ENCODE measurements around the gene LIG1. TPM values are rescaled to one million over a fixed set of nuclear protein-coding genes. Genes with fewer than 3 reads are reported as not detected.

Gene LIG1
- total and polyA plus RNA-seq, 2 of the 13 experiments (the other 11 are each of a cell fraction or from before 2014, with no cell fraction given) = 20.1 to 64.4 TPM

GRCh38 chr19:48203794-48204628 is 33.9 kb upstream of the LIG1 start (continued):
- TF ChIP-seq ZNF318 (CRISPR knock-in tag; IDR thresholded peaks at IDR 0.05) = no peak
- TF ChIP-seq ATAD3A (CRISPR knock-in tag; IDR thresholded peaks at IDR 0.05) = no peak
- TF ChIP-seq HMGXB4 (CRISPR knock-in tag; IDR thresholded peaks at IDR 0.05; ENCODE audit: borderline replicate concordance in 1 of 2, low read depth in 1 of 2) = peak in 1 of 2 experiments; percentile 67; a peak in 2 of 4 replicates
- TF ChIP-seq PRDM4 (CRISPR knock-in tag; IDR thresholded peaks at IDR 0.05; ENCODE audit: borderline replicate concordance) = no peak
- TF ChIP-seq ZSCAN25 (CRISPR knock-in tag; IDR thresholded peaks at IDR 0.05) = peak; percentile 55; the same call in 1 of the 2 replicates
- TF ChIP-seq MEIS1 (CRISPR knock-in tag; IDR thresholded peaks at IDR 0.05; ENCODE audit: borderline replicate concordance) = no peak; the same call in 1 of the 2 replicates
- no peak for TF ChIP-seq ZKSCAN1 (IDR thresholded peaks at IDR 0.05; ENCODE audit: low read length)
- 0 out of 2 replicates have a peak, but pooled peaks have one; percentile 45 for TF ChIP-seq PHF20 (CRISPR knock-in tag; IDR thresholded peaks at IDR 0.05)
- peak; percentile 73; the same call in 1 of the 2 replicates for TF ChIP-seq MYPOP (CRISPR knock-in tag; IDR thresholded peaks at IDR 0.05)
- no peak for TF ChIP-seq ZNF577 (CRISPR knock-in tag; IDR thresholded peaks at IDR 0.05; ENCODE audit: borderline replicate concordance, low read depth)
- TF ChIP-seq RXRB (CRISPR knock-in tag; IDR thresholded peaks at IDR 0.05; ENCODE audit: borderline replicate concordance) = no peak
